ENCODE data around the gene TPSG1.
"Not testable (repeated sequence)": the region's sequence is repeated elsewhere in the genome, so short reads cannot be mapped to it uniquely, and the experiment has no call there.

DNA sequence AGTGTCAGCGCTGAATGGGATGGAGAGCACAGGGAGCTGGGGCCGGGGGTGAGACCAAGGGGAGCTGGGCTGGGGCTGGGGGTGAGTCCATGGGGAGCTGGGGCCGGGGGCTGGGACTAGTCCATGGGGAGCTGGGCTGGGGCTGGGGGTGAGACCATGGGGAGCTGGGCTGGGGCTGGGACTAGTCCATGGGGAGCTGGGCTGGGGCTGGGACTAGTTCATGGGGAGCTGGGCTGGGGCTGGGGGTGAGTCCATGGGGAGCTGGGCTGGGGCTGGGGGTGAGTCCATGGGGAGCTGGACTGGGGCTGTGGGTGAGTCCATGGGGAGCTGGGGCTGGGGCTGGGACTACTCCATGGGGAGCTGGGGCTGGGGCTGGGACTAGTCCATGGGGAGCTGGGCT is 29.8 kb upstream of the TPSG1 start:
- TF ChIP-seq POLR2AphosphoS5 (IDR thresholded peaks at IDR 0.05): not testable (repeated sequence)
- TF ChIP-seq, protein P1, sequence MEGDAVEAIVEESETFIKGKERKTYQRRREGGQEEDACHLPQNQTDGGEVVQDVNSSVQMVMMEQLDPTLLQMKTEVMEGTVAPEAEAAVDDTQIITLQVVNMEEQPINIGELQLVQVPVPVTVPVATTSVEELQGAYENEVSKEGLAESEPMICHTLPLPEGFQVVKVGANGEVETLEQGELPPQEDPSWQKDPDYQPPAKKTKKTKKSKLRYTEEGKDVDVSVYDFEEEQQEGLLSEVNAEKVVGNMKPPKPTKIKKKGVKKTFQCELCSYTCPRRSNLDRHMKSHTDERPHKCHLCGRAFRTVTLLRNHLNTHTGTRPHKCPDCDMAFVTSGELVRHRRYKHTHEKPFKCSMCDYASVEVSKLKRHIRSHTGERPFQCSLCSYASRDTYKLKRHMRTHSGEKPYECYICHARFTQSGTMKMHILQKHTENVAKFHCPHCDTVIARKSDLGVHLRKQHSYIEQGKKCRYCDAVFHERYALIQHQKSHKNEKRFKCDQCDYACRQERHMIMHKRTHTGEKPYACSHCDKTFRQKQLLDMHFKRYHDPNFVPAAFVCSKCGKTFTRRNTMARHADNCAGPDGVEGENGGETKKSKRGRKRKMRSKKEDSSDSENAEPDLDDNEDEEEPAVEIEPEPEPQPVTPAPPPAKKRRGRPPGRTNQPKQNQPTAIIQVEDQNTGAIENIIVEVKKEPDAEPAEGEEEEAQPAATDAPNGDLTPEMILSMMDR (IDR thresholded peaks at IDR 0.05 in 8 of 11, conservative IDR thresholded peaks at IDR 0.05 in 3 of 11): not testable (repeated sequence)
